ENCODE results near the gene COLEC11.

- TF ChIP-seq CTCF (IDR thresholded peaks at IDR 0.05): no peak
- TF ChIP-seq POLR2A (IDR thresholded peaks at IDR 0.05): no peak
Observed at GRCh38 chr2:3645745-3646389, 51.0 kb downstream of the COLEC11 start.

Measured in esophagus squamous epithelium (tissue), 4 donors.